Fibroblast of lung (primary cell): ENCODE results near the gene UPK1A. TPM values are rescaled to one million over a fixed set of nuclear protein-coding genes. Genes with fewer than 3 reads are reported as not detected.

Source experiments
- DNase-seq, 2 donors: peaks; one replicate each; pipeline versions ENCODE4 v3.0.0 to v3.0.0-alpha.2; 2010; ENCODE audit warnings: low read depth in 2 of 2
- H2AFZ ChIP-seq: 2 replicates; pipeline ENCODE4 v1.5.1; 2012; ENCODE audit warnings: low read length, control low read depth, inconsistent platforms
- H3K27ac ChIP-seq: 2 replicates; pipeline ENCODE4 v1.5.1; 2011; ENCODE audit warnings: low read length, control low read depth; ENCODE audit not compliant: insufficient read depth
- H3K27me3 ChIP-seq: 2 replicates; pipeline ENCODE4 v1.5.1; 2011; ENCODE audit warnings: mild to moderate bottlenecking, low read length; ENCODE audit not compliant: control insufficient read depth, insufficient read depth
- H3K36me3 ChIP-seq: 2 replicates; pipeline ENCODE4 v1.5.1; 2011; ENCODE audit warnings: low read length; ENCODE audit not compliant: control insufficient read depth, insufficient read depth
- H3K4me1 ChIP-seq: 2 replicates; pipeline ENCODE4 v1.5.1; 2011; ENCODE audit warnings: low read length; ENCODE audit not compliant: control insufficient read depth, insufficient read depth; ENCODE audit errors: extremely low read depth
- H3K4me2 ChIP-seq: 2 replicates; pipeline ENCODE4 v1.5.1; 2011; ENCODE audit warnings: low read length, control low read depth; ENCODE audit not compliant: insufficient read depth; ENCODE audit errors: extremely low read depth
- H3K4me3 ChIP-seq, 4 experiments: fragments of 200-600 bp in 1 of 4; sonication (generic) in 1 of 4; replicated peaks in 1 of 4; 2 replicates each; pipeline ENCODE4 v1.5.1; 2011 to 2016; ENCODE audit warnings: low read length in 4 of 4, low read depth in 3 of 4, mild to moderate bottlenecking in 3 of 4, control low read depth in 2 of 4, inconsistent platforms in 1 of 4, mixed read lengths in 1 of 4; ENCODE audit not compliant: insufficient read depth in 1 of 4; ENCODE audit errors: control extremely low read depth in 1 of 4
- H3K79me2 ChIP-seq: 2 replicates; pipeline ENCODE4 v1.5.1; 2012; ENCODE audit warnings: mild to moderate bottlenecking, low read length, inconsistent platforms; ENCODE audit not compliant: control insufficient read depth, insufficient read depth
- H3K9ac ChIP-seq: 2 replicates; pipeline ENCODE4 v1.5.1; 2011; ENCODE audit warnings: mild to moderate bottlenecking, low read length, control low read depth; ENCODE audit not compliant: insufficient read depth
- H3K9me3 ChIP-seq: 2 replicates; pipeline ENCODE4 v1.5.1; 2012; ENCODE audit warnings: low read depth, low read length; ENCODE audit not compliant: control insufficient read depth, insufficient read depth
- H4K20me1 ChIP-seq: 2 replicates; pipeline ENCODE4 v1.5.1; 2011; ENCODE audit warnings: low read length; ENCODE audit not compliant: control insufficient read depth, insufficient read depth; ENCODE audit errors: extremely low read depth
- EZH2 ChIP-seq: IDR thresholded peaks from 2 replicates; pipeline ENCODE4 v1.5.1; 2012; ENCODE audit warnings: low read length, control low read depth, mild to moderate bottlenecking; ENCODE audit errors: missing control alignments
- polyA plus RNA-seq, 2 donors: library from polyadenylated mRNA; depleted of rRNA in 1 of 2; stranded (reverse) in 1 of 2; unstranded in 1 of 2; fragments of >200 nt; gene quantifications; 2 replicates each; pipeline ENCODE4 v1.2.1, GENCODE V29; 2011 to 2012; ENCODE audit warnings: missing spikeins in 1 of 2
- total RNA-seq: library from RNA; depleted of rRNA; stranded (reverse); fragments of >200 nt; gene quantifications from 2 replicates; pipeline ENCODE4 v1.2.1, GENCODE V29; 2014
- TF ChIP-seq, protein P1 (sequence below), 2 donors: IDR thresholded peaks in 1 of 2; conservative IDR thresholded peaks in 1 of 2; 1 replicate in 1 of 2; 2 replicates in 1 of 2; pipeline ENCODE4 v1.5.1; 2011 to 2012; ENCODE audit warnings: low read length in 2 of 2, control low read depth in 1 of 2, inconsistent platforms in 1 of 2, low read depth in 1 of 2, mild to moderate bottlenecking in 1 of 2

Gene UPK1A
- total and polyA plus RNA-seq, 2 donors (not counting 1 experiment from before 2014, with no cell fraction given) = 0.27 TPM; not detected in 1

DNA sequence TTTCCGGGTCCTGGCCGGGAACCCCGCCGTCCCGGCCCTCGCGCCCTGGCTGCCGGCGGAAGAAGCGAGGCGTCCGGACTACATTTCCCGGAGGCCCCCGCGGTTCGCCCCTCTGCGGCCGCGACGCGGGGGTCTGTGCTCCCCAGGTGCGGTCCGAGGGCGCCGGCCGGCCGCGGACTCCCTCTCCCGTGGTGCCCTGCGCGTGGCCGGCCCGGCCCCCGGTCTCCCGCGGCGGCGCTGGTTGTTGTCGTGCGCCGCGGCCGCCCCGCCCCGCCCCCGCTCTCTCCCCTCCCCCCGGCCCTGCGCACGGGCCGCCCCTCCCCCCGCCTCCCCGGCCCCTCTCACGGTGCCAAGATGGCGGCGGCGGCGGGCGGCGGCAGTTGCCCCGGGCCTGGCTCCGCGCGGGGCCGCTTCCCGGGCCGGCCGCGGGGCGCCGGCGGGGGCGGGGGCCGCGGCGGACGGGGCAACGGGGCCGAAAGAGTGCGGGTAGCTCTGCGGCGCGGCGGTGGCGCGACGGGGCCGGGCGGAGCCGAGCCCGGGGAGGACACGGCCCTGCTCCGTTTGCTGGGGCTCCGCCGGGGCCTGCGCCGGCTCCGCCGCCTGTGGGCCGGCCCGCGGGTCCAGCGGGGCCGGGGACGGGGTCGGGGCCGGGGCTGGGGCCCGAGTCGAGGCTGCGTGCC, 51.5 kb downstream of the UPK1A start, which contains the start of gene KMT2B:
Gene KMT2B (plus strand): TSS at position 339 of the 680 bp plus-strand sequence. CDS start 16 bp downstream, at position 355.
- no peak for DNase-seq
- H3K4me2 ChIP-seq = peak within 1 kb of the TSS; percentile 98
- H3K79me2 ChIP-seq = peaks cover 33% of the 10 kb centered on the region

DNA sequence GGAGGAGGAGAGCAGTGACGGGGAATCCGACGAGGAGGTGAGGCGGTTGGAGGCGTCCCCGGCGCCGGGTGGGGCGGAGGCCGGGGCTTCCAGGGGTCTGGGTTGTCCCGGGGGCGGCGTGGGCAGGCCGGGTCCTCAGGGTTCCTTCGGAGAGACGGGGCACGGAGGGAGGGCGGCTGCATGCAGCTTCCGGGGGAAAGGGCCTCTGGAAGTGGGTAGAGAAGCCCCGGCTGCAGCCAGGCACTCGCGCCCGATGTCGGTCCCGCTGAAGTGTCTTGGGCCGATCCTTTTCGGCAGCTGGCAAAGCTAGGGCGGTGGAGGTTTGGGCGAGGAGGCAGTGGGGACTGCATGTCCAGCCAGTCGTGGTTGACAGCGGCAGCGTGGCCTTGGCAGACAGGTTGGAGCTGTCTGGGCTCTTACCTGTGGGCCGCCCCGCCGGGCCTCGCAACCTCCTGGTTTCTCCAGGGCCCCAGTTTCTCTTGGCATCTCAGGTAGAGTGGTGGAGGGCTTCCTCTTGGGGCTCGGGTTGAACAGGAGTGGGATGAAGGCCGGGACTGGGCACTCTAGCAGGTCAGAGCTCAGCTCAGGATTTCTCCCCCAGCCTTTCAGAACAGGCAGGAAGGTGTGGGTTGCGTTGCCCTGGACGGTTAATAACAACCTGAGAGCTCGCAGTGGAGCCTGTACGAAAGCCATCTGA, 52.2 kb downstream of the UPK1A start:
- H3K79me2 ChIP-seq = peaks cover 33% of the 10 kb centered on the region
- H3K9ac ChIP-seq = peak overlapping the region; percentile 77
- H3K27me3 ChIP-seq = no peaks in the 10 kb centered on the region
- peak overlapping the region; percentile 74 to 87 (median 80) for H3K4me3 ChIP-seq
- no peaks in the 10 kb centered on the region for H3K9me3 ChIP-seq
- H3K27ac ChIP-seq = peak overlapping the region; percentile 68
- peak in 1 of 2 donors; percentile 15 for DNase-seq
- peak overlapping the region; percentile 89 for H3K4me2 ChIP-seq
- peaks cover 24% of the 10 kb centered on the region for H3K36me3 ChIP-seq
- H3K4me1 ChIP-seq = peaks cover 9% of the 10 kb centered on the region
- H2AFZ ChIP-seq = no peak overlapping the region
- no peak for TF ChIP-seq EZH2
- TF ChIP-seq, protein P1, sequence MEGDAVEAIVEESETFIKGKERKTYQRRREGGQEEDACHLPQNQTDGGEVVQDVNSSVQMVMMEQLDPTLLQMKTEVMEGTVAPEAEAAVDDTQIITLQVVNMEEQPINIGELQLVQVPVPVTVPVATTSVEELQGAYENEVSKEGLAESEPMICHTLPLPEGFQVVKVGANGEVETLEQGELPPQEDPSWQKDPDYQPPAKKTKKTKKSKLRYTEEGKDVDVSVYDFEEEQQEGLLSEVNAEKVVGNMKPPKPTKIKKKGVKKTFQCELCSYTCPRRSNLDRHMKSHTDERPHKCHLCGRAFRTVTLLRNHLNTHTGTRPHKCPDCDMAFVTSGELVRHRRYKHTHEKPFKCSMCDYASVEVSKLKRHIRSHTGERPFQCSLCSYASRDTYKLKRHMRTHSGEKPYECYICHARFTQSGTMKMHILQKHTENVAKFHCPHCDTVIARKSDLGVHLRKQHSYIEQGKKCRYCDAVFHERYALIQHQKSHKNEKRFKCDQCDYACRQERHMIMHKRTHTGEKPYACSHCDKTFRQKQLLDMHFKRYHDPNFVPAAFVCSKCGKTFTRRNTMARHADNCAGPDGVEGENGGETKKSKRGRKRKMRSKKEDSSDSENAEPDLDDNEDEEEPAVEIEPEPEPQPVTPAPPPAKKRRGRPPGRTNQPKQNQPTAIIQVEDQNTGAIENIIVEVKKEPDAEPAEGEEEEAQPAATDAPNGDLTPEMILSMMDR (conservative IDR thresholded peaks at IDR 0.05 in 1 of 2, IDR thresholded peaks at IDR 0.05 in 1 of 2; ENCODE audit: low read depth in 1 of 2, low read length in 2 of 2) = no peak
- no peaks in the 10 kb centered on the region for H4K20me1 ChIP-seq

More for the DNA sequence above, 51.5 kb downstream of the UPK1A start, which contains the start of gene KMT2B:
- TF ChIP-seq, protein P1 (conservative IDR thresholded peaks at IDR 0.05 in 1 of 2, IDR thresholded peaks at IDR 0.05 in 1 of 2; ENCODE audit: low read depth in 1 of 2, low read length in 2 of 2) = no peak
- TF ChIP-seq EZH2 = no peak
- H4K20me1 ChIP-seq = no peaks in the 10 kb centered on the region
- H3K9ac ChIP-seq = peak within 1 kb of the TSS; percentile 77
- H3K4me1 ChIP-seq = peaks cover 9% of the 10 kb centered on the region
- H3K27me3 ChIP-seq = no peaks in the 10 kb centered on the region
- peak within 1 kb of the TSS; percentile 74 to 95 (median 85) for H3K4me3 ChIP-seq
- peaks cover 19% of the 10 kb centered on the region for H3K36me3 ChIP-seq
- H3K27ac ChIP-seq = peak within 1 kb of the TSS; percentile 68
- H3K9me3 ChIP-seq = no peaks in the 10 kb centered on the region
- H2AFZ ChIP-seq = peak within 1 kb of the TSS; percentile 97

DNA sequence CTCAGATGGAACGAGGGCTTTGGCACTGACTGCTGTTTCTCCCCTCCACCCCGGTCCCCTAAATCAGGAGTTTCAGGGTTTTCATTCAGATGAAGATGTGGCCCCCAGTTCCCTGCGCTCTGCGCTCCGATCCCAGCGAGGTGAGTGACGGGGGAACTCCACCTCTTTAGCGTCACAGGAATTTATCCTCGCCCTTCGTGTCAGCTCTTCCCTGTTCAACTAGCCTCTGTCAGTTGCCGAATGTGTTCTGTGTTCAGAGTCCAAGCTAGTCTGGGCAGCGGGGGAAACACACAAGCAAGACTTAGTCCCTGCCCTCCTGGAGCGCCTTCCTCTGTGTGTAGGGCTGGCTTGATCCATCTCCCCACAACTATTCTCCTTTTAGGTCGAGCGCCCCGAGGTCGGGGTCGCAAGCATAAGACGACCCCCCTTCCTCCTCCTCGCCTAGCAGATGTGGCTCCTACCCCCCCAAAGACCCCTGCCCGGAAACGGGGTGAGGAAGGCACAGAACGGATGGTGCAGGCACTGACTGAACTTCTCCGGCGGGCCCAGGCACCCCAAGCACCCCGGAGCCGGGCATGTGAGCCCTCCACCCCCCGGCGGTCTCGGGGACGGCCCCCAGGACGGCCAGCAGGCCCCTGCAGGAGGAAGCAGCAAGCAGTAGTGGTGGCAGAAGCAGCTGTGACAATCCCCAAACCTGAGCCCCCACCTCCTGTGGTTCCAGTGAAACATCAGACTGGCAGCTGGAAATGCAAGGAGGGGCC, 53.3 kb downstream of the UPK1A start:
- H3K9me3 ChIP-seq = no peaks in the 10 kb centered on the region
- H3K9ac ChIP-seq = peak overlapping the region; percentile 26
- H3K4me2 ChIP-seq = peak overlapping the region; percentile 89
- no peak for DNase-seq
- peaks cover 29% of the 10 kb centered on the region for H3K36me3 ChIP-seq
- no peak overlapping the region for H2AFZ ChIP-seq
- H3K4me3 ChIP-seq = peak overlapping the region; percentile 74 to 87 (median 80)
- no peak for TF ChIP-seq EZH2
- TF ChIP-seq, protein P1 (conservative IDR thresholded peaks at IDR 0.05 in 1 of 2, IDR thresholded peaks at IDR 0.05 in 1 of 2; ENCODE audit: low read depth in 1 of 2, low read length in 2 of 2) = no peak
- H3K79me2 ChIP-seq = peaks cover 33% of the 10 kb centered on the region
- no peak overlapping the region for H3K27ac ChIP-seq
- peaks cover 9% of the 10 kb centered on the region for H3K4me1 ChIP-seq
- H4K20me1 ChIP-seq = no peaks in the 10 kb centered on the region
- no peaks in the 10 kb centered on the region for H3K27me3 ChIP-seq
